Right kidney (tissue), 1 donor: ENCODE results near the gene SKIC3.

Source experiments
- DNase-seq: peaks from one replicate; pipeline ENCODE4 v3.0.0-alpha.2; 2016

Gene SKIC3

DNA sequence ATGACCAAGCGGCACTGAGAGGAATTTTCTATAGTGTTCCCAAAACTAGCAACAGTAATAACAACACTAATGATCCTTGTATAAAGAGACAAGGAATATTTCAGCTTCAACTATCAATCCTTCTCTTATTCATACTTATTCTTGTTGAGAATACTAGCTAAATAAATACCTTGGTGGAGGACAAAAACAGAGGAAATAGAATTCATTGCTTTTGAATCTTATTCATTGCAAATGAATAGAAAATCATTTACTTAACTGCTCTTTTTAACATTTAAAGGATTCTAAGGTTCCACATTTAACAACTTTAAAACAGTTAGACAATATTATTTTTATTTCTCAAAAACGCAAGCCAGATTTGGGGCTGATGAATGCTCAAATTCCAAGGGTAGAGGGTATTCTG, 22.4 kb downstream of the SKIC3 start:
- DNase-seq = no peak

DNA sequence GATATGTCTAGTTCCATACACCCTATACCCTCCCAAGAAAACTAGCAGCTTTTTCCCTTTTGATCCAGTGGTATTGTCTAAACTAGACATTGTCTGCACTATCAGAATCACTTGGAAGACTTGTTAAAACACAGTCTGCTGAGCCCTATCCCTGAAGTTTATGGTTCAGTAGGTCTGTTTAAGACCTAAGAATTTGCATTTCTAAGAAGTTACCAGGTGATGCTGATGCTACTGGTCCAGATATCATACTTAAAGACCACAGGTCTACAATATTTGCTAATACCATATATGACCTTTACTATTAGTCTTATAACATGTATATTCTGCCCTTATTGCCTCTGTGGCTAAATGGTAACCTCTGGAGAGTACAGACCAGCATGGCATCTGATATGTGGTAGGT, 23.3 kb downstream of the SKIC3 start:
- DNase-seq = no peak

DNA sequence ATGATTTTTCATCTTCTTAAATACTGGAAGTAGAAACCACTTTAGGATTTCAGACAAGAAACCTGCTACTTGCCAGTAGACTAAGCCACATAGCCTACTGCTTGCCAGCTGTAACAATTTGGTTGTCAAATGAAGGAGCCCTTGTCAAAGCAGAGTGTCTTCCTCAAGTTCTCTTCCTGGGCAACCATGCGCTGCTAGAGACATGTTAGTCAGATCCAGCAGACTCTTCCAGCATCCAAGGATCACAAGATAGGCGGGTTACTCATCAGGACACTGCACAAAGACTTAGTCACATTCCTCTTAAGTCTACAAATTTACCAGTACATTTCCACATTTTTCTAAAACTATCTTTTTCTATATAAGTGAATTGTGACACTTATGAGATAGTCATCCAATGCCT, 24.4 kb downstream of the SKIC3 start:
- DNase-seq = no peak

DNA sequence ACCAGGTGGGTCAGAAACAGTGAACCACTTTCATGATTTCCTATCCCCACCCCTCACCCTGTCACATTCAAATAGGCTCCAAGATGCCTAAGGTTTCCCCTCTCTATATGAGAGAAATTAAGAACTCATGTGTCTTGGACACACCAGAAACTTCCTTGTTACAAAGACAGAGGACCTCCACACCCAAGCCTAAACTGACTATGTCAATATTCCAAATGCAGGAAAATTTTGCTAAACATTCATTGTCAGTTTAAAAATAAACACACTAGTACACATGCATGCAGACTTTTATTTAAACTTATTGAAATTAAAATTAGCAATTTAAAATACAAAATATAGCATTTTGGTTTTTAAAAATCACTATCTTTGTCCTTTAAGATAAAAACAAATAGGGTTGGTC, 26.2 kb downstream of the SKIC3 start:
- no peak for DNase-seq

DNA sequence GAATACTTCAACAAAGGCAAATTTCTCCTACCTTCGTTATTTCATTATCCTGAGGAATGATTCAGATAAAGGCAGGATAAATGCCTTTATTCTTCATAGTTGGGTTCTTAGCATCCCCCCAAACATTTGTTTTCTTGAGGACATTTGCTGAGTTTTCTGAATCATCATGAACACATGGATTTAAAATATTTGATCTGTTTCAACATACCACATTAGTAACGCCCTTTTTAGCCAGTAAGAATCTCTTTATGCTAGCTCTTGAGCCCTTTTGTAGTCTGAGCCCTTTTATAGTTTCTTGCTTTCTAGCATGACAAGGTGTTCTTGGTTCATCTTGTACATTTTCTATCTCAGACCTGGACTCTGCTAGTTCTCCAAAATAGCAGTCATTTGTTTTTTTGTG, 27.9 kb downstream of the SKIC3 start:
- no peak for DNase-seq

DNA sequence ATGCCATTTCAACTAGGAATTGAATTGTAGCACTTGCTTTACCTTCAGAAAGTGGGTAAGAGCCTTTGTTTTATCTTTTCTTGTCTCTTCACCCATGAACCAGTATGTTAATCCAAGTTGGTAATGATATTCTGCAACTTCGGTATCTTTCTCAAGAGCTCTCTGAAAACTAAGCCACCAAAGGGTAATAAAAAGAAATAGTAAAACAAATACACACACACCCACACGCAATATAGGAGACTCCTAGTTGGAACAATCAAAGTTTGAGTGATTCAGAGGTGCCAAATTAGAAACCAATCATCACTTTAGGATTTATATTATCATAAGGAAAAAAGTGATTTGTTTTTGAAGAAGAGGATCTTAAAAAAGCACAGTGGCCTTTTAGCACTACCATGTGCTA, 30.4 kb downstream of the SKIC3 start:
- DNase-seq = no peak

DNA sequence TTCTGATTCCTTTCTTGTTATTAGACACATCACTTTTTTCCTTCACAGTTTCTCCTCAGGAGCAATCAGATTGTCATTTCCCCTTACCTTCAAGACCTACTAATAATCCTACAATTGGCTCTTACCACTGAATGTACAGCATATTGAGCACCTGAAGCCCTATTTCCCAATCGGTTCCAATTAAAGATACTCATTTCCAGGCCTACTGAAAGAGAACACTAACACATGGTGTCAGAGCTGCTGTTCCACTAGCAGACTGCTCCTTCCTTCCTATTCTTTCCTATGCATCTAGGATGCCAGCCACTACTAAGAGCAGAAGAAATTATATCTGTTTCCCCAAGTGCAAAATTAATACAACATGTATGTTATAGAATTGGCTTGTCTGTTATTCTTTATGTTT, 34.6 kb downstream of the SKIC3 start:
- DNase-seq = no peak

DNA sequence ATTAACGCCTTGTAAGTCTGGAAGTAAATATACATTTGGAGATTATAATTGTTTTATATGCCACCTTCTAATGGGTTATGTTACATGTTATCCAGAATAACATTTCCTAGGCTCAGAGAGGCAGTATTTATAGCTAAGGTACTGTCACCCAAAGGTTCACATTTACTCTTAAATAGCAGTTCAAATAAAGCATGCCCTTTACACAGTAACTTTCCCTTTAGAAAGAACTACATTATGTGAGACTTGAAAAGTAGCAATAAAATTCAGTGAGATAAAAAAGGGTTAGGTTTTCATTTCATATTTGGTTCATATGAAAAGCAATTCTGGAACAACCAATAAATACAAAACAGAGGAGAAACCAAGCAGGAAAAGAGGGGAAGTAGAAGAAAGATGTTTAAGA, 35.1 kb downstream of the SKIC3 start:
- DNase-seq = no peak

DNA sequence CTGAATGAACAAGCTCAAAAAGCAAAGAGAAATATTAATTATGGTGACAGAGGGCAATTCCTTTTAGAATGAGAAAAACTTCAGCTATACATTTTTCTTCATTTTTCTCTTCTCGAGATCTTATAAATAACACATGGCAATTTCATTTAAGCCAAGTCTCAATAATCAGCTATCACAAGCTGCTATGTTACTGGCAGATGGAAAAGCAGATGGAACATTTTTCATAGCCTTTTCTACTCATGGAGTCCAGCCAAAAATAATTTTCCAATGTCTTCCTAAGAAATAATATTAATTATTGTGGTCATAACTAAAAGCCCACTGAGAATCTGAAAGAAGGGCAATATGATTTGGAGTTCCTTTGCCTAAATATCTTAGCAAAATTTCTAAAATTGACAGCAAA, 35.6 kb downstream of the SKIC3 start:
- no peak for DNase-seq

DNA sequence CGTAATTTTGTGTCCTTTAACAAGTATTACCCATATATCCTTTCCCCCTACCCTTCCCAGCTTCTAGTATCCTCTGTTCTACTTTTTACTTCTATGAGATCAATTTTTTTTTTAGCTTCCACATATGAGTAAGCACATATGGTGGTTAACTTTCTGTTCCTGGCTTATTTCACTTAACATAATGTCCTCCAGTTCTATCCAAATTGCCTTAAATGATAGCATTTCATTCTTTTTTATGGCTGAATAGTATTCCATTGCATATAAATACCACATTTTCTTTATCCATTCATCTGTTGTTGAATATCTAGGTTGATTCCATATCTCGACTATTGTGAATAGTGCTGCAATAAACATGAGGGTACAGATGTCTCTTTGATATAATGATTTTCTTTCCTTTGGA, 36.4 kb downstream of the SKIC3 start:
- DNase-seq = no peak

DNA sequence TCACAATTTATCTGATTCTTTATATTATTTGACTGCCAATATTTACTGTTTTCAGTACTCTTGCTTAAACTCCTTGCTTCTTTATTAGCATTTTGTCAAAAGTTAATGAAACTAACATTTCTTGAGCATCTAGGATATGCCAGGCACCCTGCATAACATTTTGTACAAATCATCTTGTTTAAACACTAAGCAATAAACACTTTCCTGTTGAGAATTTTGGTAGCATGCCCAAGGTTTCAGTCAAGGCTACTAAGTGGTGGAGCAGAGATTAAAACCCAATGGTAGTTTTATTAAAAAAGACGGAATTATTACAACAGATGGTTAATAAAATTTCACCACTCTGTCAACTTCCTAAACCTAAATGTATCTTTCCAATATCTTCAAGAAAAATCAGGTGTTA, 43.2 kb downstream of the SKIC3 start:
- DNase-seq = no peak

DNA sequence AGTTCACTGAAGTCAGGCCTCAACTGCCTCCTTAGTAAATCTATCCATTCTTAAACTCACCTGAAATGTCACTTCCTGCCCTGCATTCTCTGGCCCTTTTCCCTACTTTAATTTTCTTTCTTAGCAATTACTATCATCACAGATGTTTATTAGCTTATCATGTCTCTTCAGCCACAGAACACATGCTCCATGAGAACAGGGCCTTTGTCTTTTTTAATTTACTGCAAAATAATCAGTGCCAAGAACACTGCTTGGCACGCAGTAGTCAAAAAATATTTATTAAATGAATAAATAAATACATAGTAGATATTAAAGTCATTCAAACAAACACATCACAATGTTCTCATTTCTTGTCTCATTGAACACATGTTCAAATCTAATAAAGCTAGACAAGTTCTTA, 46.2 kb downstream of the SKIC3 start:
- no peak for DNase-seq
